HL-60 (cell line): Measurements from ENCODE around the gene TBC1D21.

Source experiments
- CTCF ChIP-seq: IDR thresholded peaks from one replicate; pipeline ENCODE4 v1.5.1; 2011; ENCODE audit warnings: low read length, control low read depth, inconsistent platforms; ENCODE audit not compliant: insufficient read depth
- GABPA ChIP-seq: IDR thresholded peaks from 2 replicates; pipeline ENCODE4 v1.6.1; 2012; ENCODE audit warnings: low read depth
- POLR2AphosphoS5 ChIP-seq: IDR thresholded peaks from 2 replicates; pipeline ENCODE4 v1.6.1; 2012; ENCODE audit warnings: low read depth
- TF ChIP-seq, protein P1 (sequence below): IDR thresholded peaks from 2 replicates; pipeline ENCODE4 v1.6.1; 2012; ENCODE audit warnings: low read depth; ENCODE audit not compliant: insufficient replicate concordance

- TF ChIP-seq CTCF, result no peak
- no peak for TF ChIP-seq POLR2AphosphoS5
- TF ChIP-seq, protein P1, sequence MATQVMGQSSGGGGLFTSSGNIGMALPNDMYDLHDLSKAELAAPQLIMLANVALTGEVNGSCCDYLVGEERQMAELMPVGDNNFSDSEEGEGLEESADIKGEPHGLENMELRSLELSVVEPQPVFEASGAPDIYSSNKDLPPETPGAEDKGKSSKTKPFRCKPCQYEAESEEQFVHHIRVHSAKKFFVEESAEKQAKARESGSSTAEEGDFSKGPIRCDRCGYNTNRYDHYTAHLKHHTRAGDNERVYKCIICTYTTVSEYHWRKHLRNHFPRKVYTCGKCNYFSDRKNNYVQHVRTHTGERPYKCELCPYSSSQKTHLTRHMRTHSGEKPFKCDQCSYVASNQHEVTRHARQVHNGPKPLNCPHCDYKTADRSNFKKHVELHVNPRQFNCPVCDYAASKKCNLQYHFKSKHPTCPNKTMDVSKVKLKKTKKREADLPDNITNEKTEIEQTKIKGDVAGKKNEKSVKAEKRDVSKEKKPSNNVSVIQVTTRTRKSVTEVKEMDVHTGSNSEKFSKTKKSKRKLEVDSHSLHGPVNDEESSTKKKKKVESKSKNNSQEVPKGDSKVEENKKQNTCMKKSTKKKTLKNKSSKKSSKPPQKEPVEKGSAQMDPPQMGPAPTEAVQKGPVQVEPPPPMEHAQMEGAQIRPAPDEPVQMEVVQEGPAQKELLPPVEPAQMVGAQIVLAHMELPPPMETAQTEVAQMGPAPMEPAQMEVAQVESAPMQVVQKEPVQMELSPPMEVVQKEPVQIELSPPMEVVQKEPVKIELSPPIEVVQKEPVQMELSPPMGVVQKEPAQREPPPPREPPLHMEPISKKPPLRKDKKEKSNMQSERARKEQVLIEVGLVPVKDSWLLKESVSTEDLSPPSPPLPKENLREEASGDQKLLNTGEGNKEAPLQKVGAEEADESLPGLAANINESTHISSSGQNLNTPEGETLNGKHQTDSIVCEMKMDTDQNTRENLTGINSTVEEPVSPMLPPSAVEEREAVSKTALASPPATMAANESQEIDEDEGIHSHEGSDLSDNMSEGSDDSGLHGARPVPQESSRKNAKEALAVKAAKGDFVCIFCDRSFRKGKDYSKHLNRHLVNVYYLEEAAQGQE, result no peak
- TF ChIP-seq GABPA, result no peak
Observed at GRCh38 chr15:73927003-73927475, 53.7 kb downstream of the TBC1D21 start.
